ENCODE measurements around the gene GOLGA1. TPM values are rescaled to one million over a fixed set of nuclear protein-coding genes. Genes with fewer than 3 reads are reported as not detected.

GOLGA1 gene
- total and polyA plus RNA-seq, 2 of the 13 experiments (the other 11 are each of a cell fraction or from before 2014, with no cell fraction given) = 12.7 to 15.9 TPM

DNA sequence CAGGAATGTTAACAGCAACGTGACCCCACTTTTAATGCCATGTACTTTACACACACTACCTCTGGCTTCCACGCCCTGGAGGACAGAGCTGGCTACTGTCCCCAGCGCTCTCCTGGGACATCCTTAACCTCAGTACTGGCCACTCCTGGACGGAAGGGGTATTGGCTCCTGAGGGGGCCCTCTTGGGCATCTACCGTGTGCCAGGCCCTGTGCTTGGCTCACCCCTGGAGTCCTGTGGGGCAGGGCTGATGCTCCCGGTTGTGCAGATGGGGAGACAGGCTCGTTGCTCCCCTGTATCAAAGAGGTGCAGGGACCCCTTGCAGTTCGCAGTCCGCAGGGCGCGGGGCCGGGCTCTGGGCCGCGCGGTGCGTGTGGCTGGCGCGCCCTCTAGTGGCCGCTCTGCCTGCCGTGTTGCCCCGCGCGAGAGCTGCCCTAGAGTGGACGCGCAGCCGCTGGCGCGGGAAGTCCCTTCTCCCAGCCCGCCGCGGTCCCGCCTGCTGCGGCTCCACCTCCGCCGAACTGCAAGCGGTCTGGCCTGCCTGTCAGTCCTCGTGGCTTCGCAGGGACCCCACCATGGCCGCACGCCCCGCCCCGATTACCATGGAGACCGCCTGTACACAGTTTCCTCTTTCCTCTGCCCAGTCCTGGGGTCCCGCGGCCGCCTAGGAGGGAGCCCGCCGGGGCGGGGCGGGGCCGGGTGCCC lies 87.9 kb downstream of the GOLGA1 start, which contains the start of gene WDR38 (continued):
- TF ChIP-seq HOXA9 (CRISPR knock-in tag; IDR thresholded peaks at IDR 0.05; ENCODE audit: borderline replicate concordance) (no peak), U2AF2 (IDR thresholded peaks at IDR 0.05; ENCODE audit: low read depth, low read length) (no peak), HNRNPL (IDR thresholded peaks at IDR 0.05; ENCODE audit: low read depth, low read length) (peak; percentile 82; the same call in 1 of the 2 replicates), DPF2 (CRISPR knock-in tag; IDR thresholded peaks at IDR 0.05; ENCODE audit: borderline replicate concordance, low read depth) (no peak), DNMT3B (CRISPR knock-in tag; conservative IDR thresholded peaks at IDR 0.05) (no peak), GTF3A (CRISPR knock-in tag; conservative IDR thresholded peaks at IDR 0.05) (no peak), MED1 (CRISPR knock-in tag; IDR thresholded peaks at IDR 0.05) (peak; percentile 28; the same call in 1 of the 2 replicates), SP140L (CRISPR knock-in tag; IDR thresholded peaks at IDR 0.05; ENCODE audit: borderline replicate concordance) (no peak), TCF7 (IDR thresholded peaks at IDR 0.05; ENCODE audit: low read depth) (no peak), FOXJ3 (CRISPR knock-in tag; IDR thresholded peaks at IDR 0.05; ENCODE audit: borderline replicate concordance) (no peak), NFE2L2 (IDR thresholded peaks at IDR 0.05; ENCODE audit: low read length) (no peak), ZNF614 (CRISPR knock-in tag; IDR thresholded peaks at IDR 0.05; ENCODE audit: borderline replicate concordance) (peak; percentile 70; the same call in 1 of the 2 replicates), ZKSCAN5 (CRISPR knock-in tag; IDR thresholded peaks at IDR 0.05) (no peak), AHR (CRISPR knock-in tag; IDR thresholded peaks at IDR 0.05) (no peak), ZNF33A (CRISPR knock-in tag; IDR thresholded peaks at IDR 0.05; ENCODE audit: borderline replicate concordance) (no peak), ZNF674 (CRISPR knock-in tag; IDR thresholded peaks at IDR 0.05; ENCODE audit: low read depth) (no peak), ZNF24 (IDR thresholded peaks at IDR 0.05) (no peak), ZNF362 (CRISPR knock-in tag; IDR thresholded peaks at IDR 0.05; ENCODE audit: borderline replicate concordance) (no peak), KLF11 (CRISPR knock-in tag; IDR thresholded peaks at IDR 0.05) (no peak), ZNF552 (CRISPR knock-in tag; IDR thresholded peaks at IDR 0.05; ENCODE audit: borderline replicate concordance) (no peak), ZSCAN29 (CRISPR knock-in tag; conservative IDR thresholded peaks at IDR 0.05) (no peak), ZNF607 (CRISPR knock-in tag; IDR thresholded peaks at IDR 0.05; ENCODE audit: borderline replicate concordance) (no peak), POLR2AphosphoS2 (IDR thresholded peaks at IDR 0.05; ENCODE audit: low read depth, low read length) (no peak), IRX3 (CRISPR knock-in tag; IDR thresholded peaks at IDR 0.05; ENCODE audit: borderline replicate concordance, low read depth) (no peak), ZNF577 (CRISPR knock-in tag; IDR thresholded peaks at IDR 0.05; ENCODE audit: borderline replicate concordance, low read depth) (no peak), REXO4 (CRISPR knock-in tag; IDR thresholded peaks at IDR 0.05; ENCODE audit: borderline replicate concordance) (no peak), ZNF724P (CRISPR knock-in tag; IDR thresholded peaks at IDR 0.05; ENCODE audit: borderline replicate concordance) (peak; percentile 72; the same call in 1 of the 2 replicates), REPIN1 (CRISPR knock-in tag; IDR thresholded peaks at IDR 0.05; ENCODE audit: borderline replicate concordance, low read depth) (peak; percentile 68; the same call in 1 of the 2 replicates)
- TF ChIP-seq, protein P1, sequence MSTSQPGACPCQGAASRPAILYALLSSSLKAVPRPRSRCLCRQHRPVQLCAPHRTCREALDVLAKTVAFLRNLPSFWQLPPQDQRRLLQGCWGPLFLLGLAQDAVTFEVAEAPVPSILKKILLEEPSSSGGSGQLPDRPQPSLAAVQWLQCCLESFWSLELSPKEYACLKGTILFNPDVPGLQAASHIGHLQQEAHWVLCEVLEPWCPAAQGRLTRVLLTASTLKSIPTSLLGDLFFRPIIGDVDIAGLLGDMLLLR (CRISPR knock-in tag; IDR thresholded peaks at IDR 0.05) = no peak

Measured in HepG2 (cell line).